ENCODE measurements around the gene PALD1. TPM values are rescaled to one million over a fixed set of nuclear protein-coding genes. Genes with fewer than 3 reads are reported as not detected.

Gene PALD1
- total and polyA plus RNA-seq, 9 of the 15 experiments (the other 6 are each of a cell fraction or from before 2014, with no cell fraction given): 0.03 to 0.29 (median 0.09) TPM; not detected in 2

DNA sequence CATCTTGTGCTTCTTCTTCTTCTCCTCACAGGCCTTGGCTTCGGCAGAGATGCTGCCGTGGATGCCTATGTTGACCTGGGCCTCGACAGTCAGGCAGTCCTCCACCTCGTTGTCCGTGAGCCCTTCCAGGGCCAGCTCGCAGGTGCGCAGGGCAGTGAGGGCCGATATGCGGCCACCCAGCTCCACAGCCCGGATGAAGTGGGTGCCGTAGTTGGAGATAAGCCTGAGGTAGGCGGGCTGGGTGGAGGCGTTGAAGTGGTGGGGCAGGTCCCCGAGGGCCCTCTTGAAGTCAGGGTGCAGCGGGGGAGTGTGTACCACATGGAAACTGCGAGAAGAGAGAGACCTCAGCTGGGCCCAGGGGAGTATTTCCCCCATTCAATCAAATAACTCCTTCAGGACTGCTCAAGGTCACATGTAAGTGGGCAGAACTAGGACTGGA lies 120.3 kb downstream of the PALD1 start (continued):
- TF ChIP-seq ZEB2 (IDR thresholded peaks at IDR 0.05) (peak; percentile 46; the same call in 1 of the 2 replicates), ILK (tag; IDR thresholded peaks at IDR 0.05; ENCODE audit: borderline replicate concordance, low read depth) (no peak), SMAD4 (CRISPR knock-in tag; conservative IDR thresholded peaks at IDR 0.05) (0 out of 2 replicates have a peak, but pooled peaks have one; percentile 16), CBFB (CRISPR knock-in tag; IDR thresholded peaks at IDR 0.05) (no peak), NFIC (IDR thresholded peaks at IDR 0.05) (peak; percentile 25; the same call in 1 of the 2 replicates), NCOA1 (IDR thresholded peaks at IDR 0.05; ENCODE audit: low read depth) (no peak), MTA3 (IDR thresholded peaks at IDR 0.05; ENCODE audit: borderline replicate concordance) (0 out of 2 replicates have a peak, but pooled peaks have one; percentile 32), NCOA6 (IDR thresholded peaks at IDR 0.05) (no peak), CREBBP (IDR thresholded peaks at IDR 0.05; ENCODE audit: low read depth, low read length) (no peak), ZNF347 (CRISPR knock-in tag; IDR thresholded peaks at IDR 0.05; ENCODE audit: low read depth) (no peak), EGR1 (conservative IDR thresholded peaks at IDR 0.05) (peak; percentile 89), LCOR (CRISPR knock-in tag; IDR thresholded peaks at IDR 0.05) (no peak), NRF1 (conservative IDR thresholded peaks at IDR 0.05 in 1 of 2, IDR thresholded peaks at IDR 0.05 in 1 of 2) (peak; percentile 63 to 68; a peak in 3 of 4 replicates)
- TF ChIP-seq, protein P1, sequence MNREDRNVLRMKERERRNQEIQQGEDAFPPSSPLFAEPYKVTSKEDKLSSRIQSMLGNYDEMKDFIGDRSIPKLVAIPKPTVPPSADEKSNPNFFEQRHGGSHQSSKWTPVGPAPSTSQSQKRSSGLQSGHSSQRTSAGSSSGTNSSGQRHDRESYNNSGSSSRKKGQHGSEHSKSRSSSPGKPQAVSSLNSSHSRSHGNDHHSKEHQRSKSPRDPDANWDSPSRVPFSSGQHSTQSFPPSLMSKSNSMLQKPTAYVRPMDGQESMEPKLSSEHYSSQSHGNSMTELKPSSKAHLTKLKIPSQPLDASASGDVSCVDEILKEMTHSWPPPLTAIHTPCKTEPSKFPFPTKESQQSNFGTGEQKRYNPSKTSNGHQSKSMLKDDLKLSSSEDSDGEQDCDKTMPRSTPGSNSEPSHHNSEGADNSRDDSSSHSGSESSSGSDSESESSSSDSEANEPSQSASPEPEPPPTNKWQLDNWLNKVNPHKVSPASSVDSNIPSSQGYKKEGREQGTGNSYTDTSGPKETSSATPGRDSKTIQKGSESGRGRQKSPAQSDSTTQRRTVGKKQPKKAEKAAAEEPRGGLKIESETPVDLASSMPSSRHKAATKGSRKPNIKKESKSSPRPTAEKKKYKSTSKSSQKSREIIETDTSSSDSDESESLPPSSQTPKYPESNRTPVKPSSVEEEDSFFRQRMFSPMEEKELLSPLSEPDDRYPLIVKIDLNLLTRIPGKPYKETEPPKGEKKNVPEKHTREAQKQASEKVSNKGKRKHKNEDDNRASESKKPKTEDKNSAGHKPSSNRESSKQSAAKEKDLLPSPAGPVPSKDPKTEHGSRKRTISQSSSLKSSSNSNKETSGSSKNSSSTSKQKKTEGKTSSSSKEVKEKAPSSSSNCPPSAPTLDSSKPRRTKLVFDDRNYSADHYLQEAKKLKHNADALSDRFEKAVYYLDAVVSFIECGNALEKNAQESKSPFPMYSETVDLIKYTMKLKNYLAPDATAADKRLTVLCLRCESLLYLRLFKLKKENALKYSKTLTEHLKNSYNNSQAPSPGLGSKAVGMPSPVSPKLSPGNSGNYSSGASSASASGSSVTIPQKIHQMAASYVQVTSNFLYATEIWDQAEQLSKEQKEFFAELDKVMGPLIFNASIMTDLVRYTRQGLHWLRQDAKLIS (CRISPR knock-in tag; IDR thresholded peaks at IDR 0.05): no peak
- TF ChIP-seq, protein P2, sequence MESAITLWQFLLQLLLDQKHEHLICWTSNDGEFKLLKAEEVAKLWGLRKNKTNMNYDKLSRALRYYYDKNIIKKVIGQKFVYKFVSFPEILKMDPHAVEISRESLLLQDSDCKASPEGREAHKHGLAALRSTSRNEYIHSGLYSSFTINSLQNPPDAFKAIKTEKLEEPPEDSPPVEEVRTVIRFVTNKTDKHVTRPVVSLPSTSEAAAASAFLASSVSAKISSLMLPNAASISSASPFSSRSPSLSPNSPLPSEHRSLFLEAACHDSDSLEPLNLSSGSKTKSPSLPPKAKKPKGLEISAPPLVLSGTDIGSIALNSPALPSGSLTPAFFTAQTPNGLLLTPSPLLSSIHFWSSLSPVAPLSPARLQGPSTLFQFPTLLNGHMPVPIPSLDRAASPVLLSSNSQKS (CRISPR knock-in tag; IDR thresholded peaks at IDR 0.05): no peak
- TF ChIP-seq, protein P3, sequence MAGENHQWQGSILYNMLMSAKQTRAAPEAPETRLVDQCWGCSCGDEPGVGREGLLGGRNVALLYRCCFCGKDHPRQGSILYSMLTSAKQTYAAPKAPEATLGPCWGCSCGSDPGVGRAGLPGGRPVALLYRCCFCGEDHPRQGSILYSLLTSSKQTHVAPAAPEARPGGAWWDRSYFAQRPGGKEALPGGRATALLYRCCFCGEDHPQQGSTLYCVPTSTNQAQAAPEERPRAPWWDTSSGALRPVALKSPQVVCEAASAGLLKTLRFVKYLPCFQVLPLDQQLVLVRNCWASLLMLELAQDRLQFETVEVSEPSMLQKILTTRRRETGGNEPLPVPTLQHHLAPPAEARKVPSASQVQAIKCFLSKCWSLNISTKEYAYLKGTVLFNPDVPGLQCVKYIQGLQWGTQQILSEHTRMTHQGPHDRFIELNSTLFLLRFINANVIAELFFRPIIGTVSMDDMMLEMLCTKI (IDR thresholded peaks at IDR 0.05; ENCODE audit: partially characterized antibody): no peak
- TF ChIP-seq, protein P4, sequence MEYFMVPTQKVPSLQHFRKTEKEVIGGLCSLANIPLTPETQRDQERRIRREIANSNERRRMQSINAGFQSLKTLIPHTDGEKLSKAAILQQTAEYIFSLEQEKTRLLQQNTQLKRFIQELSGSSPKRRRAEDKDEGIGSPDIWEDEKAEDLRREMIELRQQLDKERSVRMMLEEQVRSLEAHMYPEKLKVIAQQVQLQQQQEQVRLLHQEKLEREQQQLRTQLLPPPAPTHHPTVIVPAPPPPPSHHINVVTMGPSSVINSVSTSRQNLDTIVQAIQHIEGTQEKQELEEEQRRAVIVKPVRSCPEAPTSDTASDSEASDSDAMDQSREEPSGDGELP (CRISPR knock-in tag; IDR thresholded peaks at IDR 0.05; ENCODE audit: borderline replicate concordance): peak; percentile 58; the same call in 1 of the 2 replicates
- TF ChIP-seq, protein P5, sequence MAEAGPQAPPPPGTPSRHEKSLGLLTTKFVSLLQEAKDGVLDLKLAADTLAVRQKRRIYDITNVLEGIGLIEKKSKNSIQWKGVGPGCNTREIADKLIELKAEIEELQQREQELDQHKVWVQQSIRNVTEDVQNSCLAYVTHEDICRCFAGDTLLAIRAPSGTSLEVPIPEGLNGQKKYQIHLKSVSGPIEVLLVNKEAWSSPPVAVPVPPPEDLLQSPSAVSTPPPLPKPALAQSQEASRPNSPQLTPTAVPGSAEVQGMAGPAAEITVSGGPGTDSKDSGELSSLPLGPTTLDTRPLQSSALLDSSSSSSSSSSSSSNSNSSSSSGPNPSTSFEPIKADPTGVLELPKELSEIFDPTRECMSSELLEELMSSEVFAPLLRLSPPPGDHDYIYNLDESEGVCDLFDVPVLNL (CRISPR knock-in tag; IDR thresholded peaks at IDR 0.05; ENCODE audit: low read depth): no peak
- TF ChIP-seq, protein P6, sequence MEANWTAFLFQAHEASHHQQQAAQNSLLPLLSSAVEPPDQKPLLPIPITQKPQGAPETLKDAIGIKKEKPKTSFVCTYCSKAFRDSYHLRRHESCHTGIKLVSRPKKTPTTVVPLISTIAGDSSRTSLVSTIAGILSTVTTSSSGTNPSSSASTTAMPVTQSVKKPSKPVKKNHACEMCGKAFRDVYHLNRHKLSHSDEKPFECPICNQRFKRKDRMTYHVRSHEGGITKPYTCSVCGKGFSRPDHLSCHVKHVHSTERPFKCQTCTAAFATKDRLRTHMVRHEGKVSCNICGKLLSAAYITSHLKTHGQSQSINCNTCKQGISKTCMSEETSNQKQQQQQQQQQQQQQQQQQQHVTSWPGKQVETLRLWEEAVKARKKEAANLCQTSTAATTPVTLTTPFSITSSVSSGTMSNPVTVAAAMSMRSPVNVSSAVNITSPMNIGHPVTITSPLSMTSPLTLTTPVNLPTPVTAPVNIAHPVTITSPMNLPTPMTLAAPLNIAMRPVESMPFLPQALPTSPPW (CRISPR knock-in tag; IDR thresholded peaks at IDR 0.05): peak; percentile 64
